Esophagus squamous epithelium (tissue), 5 donors: Measurements from ENCODE around the gene ACP1. TPM values are rescaled to one million over a fixed set of nuclear protein-coding genes. Genes with fewer than 3 reads are reported as not detected.

Experiments used
- DNase-seq: peaks from one replicate; lab custom pipeline; 2025; lab: John Stamatoyannopoulos, UW
- H3K27ac ChIP-seq, 4 donors: fragments of 200-600 bp; sonication (generic); one replicate each; pipeline ENCODE4 v1.5.1; 2016 to 2019; ENCODE audit warnings: mild to moderate bottlenecking in 1 of 4
- H3K27me3 ChIP-seq, 4 donors: fragments of 200-600 bp; sonication (generic); 1 replicate in 3 of 4; 2 replicates in 1 of 4; pipeline versions ENCODE4 v1.5.1 to v1.6.0; 2017 to 2021; ENCODE audit warnings: antibody characterized with exemption in 1 of 4
- H3K36me3 ChIP-seq, 3 donors: fragments of 200-600 bp; sonication (generic); one replicate each; pipeline ENCODE4 v1.5.1; 2016 to 2019
- H3K4me1 ChIP-seq, 3 donors: fragments of 200-600 bp; sonication (generic); one replicate each; pipeline ENCODE4 v1.5.1; 2017 to 2019
- H3K4me3 ChIP-seq, 4 donors: fragments of 200-600 bp; sonication (generic); 1 replicate in 3 of 4; 2 replicates in 1 of 4; pipeline ENCODE4 v1.5.1; 2016 to 2019; ENCODE audit warnings: mild to moderate bottlenecking in 2 of 4, moderate library complexity in 1 of 4
- H3K9me3 ChIP-seq, 3 donors: fragments of 200-600 bp; sonication (generic); one replicate each; pipeline ENCODE4 v1.5.1; 2016 to 2019
- POLR2A ChIP-seq, 4 donors: fragments of 450-650 bp; IDR thresholded peaks; one replicate each; pipeline ENCODE4 v1.6.1; 2017; ENCODE audit warnings: antibody characterized with exemption in 4 of 4, mild to moderate bottlenecking in 4 of 4, moderate library complexity in 3 of 4
- WGBS, 2 donors: methylation state at CpG; one replicate each; pipeline ENCODE4 v1.1.5; 2018; 5-methylcytosine and 5-hydroxymethylcytosine counted together
- intact Hi-C: fragments of 100-400 bp; cut with DNase I; formaldehyde crosslinking; loops from one replicate; pipeline ENCODE4 v1.15.0; 2022
- total RNA-seq, 4 donors: library from RNA; depleted of rRNA; stranded (reverse); fragments of >200 nt; gene quantifications; one replicate each; pipeline ENCODE4 v1.1.0, GENCODE V29; 2016
- TF ChIP-seq, protein P1 (sequence below), 6 experiments: fragments of 450-650 bp in 4 of 6; fragments of 200-600 bp in 2 of 6; sonication (generic) in 2 of 6; IDR thresholded peaks; one replicate each; pipeline ENCODE4 v1.5.1; 2016 to 2019; ENCODE audit warnings: antibody characterized with exemption in 6 of 6, mild to moderate bottlenecking in 4 of 6, moderate library complexity in 4 of 6
- donor health status: DM: yes; HTN: yes; CAD: no.

ACP1 gene
- total RNA-seq, 4 donors from 2014 or later: 50.3 to 93.1 (median 82.0) TPM

GRCh38 chr2:228115-228514 lies 36.6 kb upstream of the ACP1 start:
- no peak overlapping the region for H3K4me3 ChIP-seq
- H3K9me3 ChIP-seq: no peaks in the 10 kb centered on the region
- no peak for DNase-seq
- TF ChIP-seq POLR2A (IDR thresholded peaks at IDR 0.05): no peak
- TF ChIP-seq, protein P1, sequence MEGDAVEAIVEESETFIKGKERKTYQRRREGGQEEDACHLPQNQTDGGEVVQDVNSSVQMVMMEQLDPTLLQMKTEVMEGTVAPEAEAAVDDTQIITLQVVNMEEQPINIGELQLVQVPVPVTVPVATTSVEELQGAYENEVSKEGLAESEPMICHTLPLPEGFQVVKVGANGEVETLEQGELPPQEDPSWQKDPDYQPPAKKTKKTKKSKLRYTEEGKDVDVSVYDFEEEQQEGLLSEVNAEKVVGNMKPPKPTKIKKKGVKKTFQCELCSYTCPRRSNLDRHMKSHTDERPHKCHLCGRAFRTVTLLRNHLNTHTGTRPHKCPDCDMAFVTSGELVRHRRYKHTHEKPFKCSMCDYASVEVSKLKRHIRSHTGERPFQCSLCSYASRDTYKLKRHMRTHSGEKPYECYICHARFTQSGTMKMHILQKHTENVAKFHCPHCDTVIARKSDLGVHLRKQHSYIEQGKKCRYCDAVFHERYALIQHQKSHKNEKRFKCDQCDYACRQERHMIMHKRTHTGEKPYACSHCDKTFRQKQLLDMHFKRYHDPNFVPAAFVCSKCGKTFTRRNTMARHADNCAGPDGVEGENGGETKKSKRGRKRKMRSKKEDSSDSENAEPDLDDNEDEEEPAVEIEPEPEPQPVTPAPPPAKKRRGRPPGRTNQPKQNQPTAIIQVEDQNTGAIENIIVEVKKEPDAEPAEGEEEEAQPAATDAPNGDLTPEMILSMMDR (IDR thresholded peaks at IDR 0.05): no peak
- no peaks in the 10 kb centered on the region for H3K27me3 ChIP-seq
- intact Hi-C loops: no loop called here
- H3K4me1 ChIP-seq: no peaks in the 10 kb centered on the region
- WGBS, 2 donors: 90 to 93% methylated on average over 9 of the region's 9 CpGs
- H3K27ac ChIP-seq: no peak overlapping the region
- peaks cover 1 to 98% (median 21%) of the 10 kb centered on the region in 3 donors for H3K36me3 ChIP-seq

DNA sequence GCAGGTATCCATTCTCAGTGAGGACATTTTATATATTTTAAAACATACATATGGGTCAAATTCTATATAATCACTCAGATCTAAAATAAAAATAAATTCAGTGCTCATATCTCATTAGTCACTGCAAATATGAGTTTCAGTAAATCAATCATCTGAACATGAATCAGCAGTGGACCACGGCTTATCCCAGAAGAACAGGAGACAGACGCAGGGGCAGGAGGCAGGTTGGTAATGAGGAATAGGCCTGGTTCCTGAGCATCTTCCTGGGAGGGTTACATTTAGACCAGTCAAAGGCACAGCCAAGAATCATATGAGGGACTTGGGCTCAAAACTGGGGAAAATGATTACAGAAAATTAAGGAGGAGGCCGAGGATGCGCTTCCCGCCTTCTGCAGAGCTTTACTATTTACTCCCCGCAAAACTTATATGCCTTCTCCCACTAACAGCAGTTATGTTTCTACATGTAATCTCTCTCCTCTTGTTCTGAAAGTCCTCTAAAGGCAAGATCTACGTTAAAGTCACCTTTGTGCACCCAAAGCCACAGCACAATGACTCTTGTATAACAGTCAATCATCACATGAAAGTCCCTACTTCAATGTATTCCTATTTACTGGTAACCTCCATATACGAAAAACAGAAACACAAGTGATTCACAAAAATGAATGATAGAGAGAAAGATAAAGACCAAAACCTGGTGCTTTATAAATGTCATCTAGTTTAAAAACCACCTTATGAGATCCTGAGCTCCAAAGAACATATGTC lies 36.0 kb upstream of the ACP1 start:
- TF ChIP-seq, protein P1 (IDR thresholded peaks at IDR 0.05): no peak
- TF ChIP-seq POLR2A (IDR thresholded peaks at IDR 0.05): no peak
- Histone ChIP-seq H3K4me3 (no peak overlapping the region), H3K9me3 (no peaks in the 10 kb centered on the region), H3K27ac (no peak overlapping the region), H3K27me3 (no peaks in the 10 kb centered on the region), H3K36me3 (peaks cover 0 to 98% (median 18%) of the 10 kb centered on the region in 3 donors), H3K4me1 (no peaks in the 10 kb centered on the region)
- intact Hi-C loops: no loop called here
- 91 to 92% methylated on average over 8 of the region's 8 CpGs for WGBS, 2 donors
- DNase-seq: no peak

DNA sequence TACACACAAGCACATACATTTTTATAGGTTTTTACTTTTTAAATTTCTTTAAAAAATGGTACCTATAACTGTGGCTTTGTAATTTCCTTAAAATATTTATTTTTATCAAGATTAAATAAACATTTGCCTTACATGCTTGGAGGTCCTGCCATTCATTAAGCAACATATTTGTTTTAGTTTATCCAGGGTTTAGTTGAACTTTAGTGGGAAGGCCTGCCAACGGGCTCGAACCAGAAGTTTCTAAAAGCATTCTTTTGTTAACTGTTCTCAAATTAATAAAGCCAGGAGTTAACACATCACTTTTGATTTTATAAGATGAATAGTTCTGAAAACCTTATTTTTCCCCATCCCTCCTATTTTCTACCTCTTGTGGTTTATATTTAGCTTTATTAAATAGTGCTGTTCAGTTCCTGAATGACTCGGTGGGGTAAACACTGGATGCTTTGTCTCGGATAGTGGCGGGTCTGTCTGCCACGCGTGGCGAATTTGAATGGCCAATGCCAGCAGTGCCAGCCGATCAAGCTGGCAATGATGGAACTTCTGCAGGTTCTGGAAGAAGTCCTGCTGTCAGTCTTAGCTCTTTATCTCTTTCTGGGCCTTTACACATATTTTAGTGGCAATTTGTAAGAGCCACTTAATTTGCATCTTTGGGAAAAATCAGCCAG lies 33.1 kb upstream of the ACP1 start:
- intact Hi-C loops: no loop called here
- Histone ChIP-seq H3K27ac (no peak overlapping the region), H3K36me3 (peaks cover 0 to 81% (median 4%) of the 10 kb centered on the region in 3 donors), H3K4me1 (no peaks in the 10 kb centered on the region), H3K4me3 (no peak overlapping the region), H3K27me3 (no peaks in the 10 kb centered on the region), H3K9me3 (no peaks in the 10 kb centered on the region)
- WGBS, 2 donors: 64 to 68% methylated on average over 7 to 9 of the region's 9 CpGs
- no peak for DNase-seq
- TF ChIP-seq POLR2A (IDR thresholded peaks at IDR 0.05): no peak
- TF ChIP-seq, protein P1 (IDR thresholded peaks at IDR 0.05): no peak

GRCh38 chr2:233030-233429 lies 31.7 kb upstream of the ACP1 start:
- Histone ChIP-seq H3K9me3 (no peaks in the 10 kb centered on the region), H3K4me1 (no peaks in the 10 kb centered on the region), H3K36me3 (peaks cover 0 to 71% (median 0%) of the 10 kb centered on the region in 3 donors), H3K4me3 (no peak overlapping the region), H3K27ac (no peak overlapping the region), H3K27me3 (no peaks in the 10 kb centered on the region)
- WGBS, 2 donors: 78 to 93% methylated on average over 7 of the region's 7 CpGs
- no peak for DNase-seq
- TF ChIP-seq, protein P1 (IDR thresholded peaks at IDR 0.05): no peak
- no peak for TF ChIP-seq POLR2A (IDR thresholded peaks at IDR 0.05)
- intact Hi-C loops: no loop called here

GRCh38 chr2:234421-234820 lies 30.3 kb upstream of the ACP1 start:
- 85 to 89% methylated on average over 3 to 4 of the region's 4 CpGs for WGBS, 2 donors
- Histone ChIP-seq H3K4me1 (no peaks in the 10 kb centered on the region), H3K4me3 (no peak overlapping the region), H3K36me3 (peaks cover 0 to 72% (median 0%) of the 10 kb centered on the region in 3 donors), H3K9me3 (no peaks in the 10 kb centered on the region), H3K27ac (no peak overlapping the region), H3K27me3 (no peaks in the 10 kb centered on the region)
- intact Hi-C loops: no loop called here
- TF ChIP-seq, protein P1 (IDR thresholded peaks at IDR 0.05): no peak
- TF ChIP-seq POLR2A (IDR thresholded peaks at IDR 0.05): no peak
- no peak for DNase-seq
